GM23338 (cell line): ENCODE data around the gene PROX2. TPM values are rescaled to one million over a fixed set of nuclear protein-coding genes. Genes with fewer than 3 reads are reported as not detected.

Source experiments
- ATAC-seq: fragments of 200-7000 bp; cut with Tn5 transposase; 3 replicates; pipeline ENCODE4 v1.9.1; 2020
- DNase-seq: peaks from one replicate; pipeline ENCODE4 v3.0.0-alpha.2; 2015; ENCODE audit warnings: low spot score
- H2AFZ ChIP-seq: fragments of 200-600 bp; sonication (generic); 2 replicates; pipeline ENCODE4 v1.8.0; 2016; ENCODE audit warnings: antibody characterized with exemption, mild to moderate bottlenecking, moderate library complexity
- H3F3A ChIP-seq: fragments of 200-600 bp; sonication (generic); replicated peaks from 2 replicates; pipeline ENCODE4 v1.8.0; 2017; ENCODE audit warnings: antibody characterized with exemption, mixed run types, low read depth
- H3K27ac ChIP-seq: fragments of 200-600 bp; sonication (generic); 2 replicates; pipeline ENCODE4 v1.6.1; 2016; ENCODE audit warnings: low read depth
- H3K27me3 ChIP-seq: fragments of 200-600 bp; sonication (generic); 2 replicates; pipeline ENCODE4 v1.8.0; 2016; ENCODE audit warnings: mild to moderate bottlenecking, mixed run types, moderate library complexity; ENCODE audit not compliant: insufficient read depth
- H3K36me3 ChIP-seq: fragments of 200-600 bp; sonication (generic); 2 replicates; pipeline ENCODE4 v1.8.0; 2016; ENCODE audit warnings: mild to moderate bottlenecking; ENCODE audit not compliant: insufficient read depth
- H3K4me1 ChIP-seq: fragments of 200-600 bp; sonication (generic); 2 replicates; pipeline ENCODE4 v1.8.0; 2016; ENCODE audit warnings: mild to moderate bottlenecking, moderate library complexity; ENCODE audit not compliant: insufficient read depth
- H3K4me2 ChIP-seq: fragments of 200-600 bp; sonication (generic); 2 replicates; pipeline ENCODE4 v1.7.1; 2017; ENCODE audit warnings: mixed run types
- H3K4me3 ChIP-seq: fragments of 200-600 bp; sonication (generic); 2 replicates; pipeline ENCODE4 v1.6.1; 2016; ENCODE audit warnings: mixed run types
- H3K79me2 ChIP-seq: fragments of 200-600 bp; sonication (generic); replicated peaks from 2 replicates; pipeline ENCODE4 v1.8.0; 2017; ENCODE audit warnings: mild to moderate bottlenecking; ENCODE audit not compliant: insufficient read depth
- H3K9me2 ChIP-seq: fragments of 200-600 bp; sonication (generic); 2 replicates; pipeline ENCODE4 v1.8.0; 2017; ENCODE audit not compliant: insufficient read depth
- H4K20me1 ChIP-seq: fragments of 200-600 bp; sonication (generic); replicated peaks from 2 replicates; pipeline ENCODE4 v1.8.0; 2017; ENCODE audit warnings: mild to moderate bottlenecking; ENCODE audit not compliant: insufficient read depth
- H3K27ac Mint-ChIP-seq: 2 replicates; pipeline ENCODE4 v1.8.0; 2020; ENCODE audit warnings: inconsistent platforms, mild to moderate bottlenecking, moderate library complexity, mixed read lengths
- H3K27me3 Mint-ChIP-seq: 3 replicates; pipeline ENCODE4 v1.8.0; 2022; ENCODE audit warnings: low read depth, mild to moderate bottlenecking, moderate library complexity, mixed read lengths, inconsistent platforms; ENCODE audit not compliant: insufficient read depth, poor library complexity
- H3K36me3 Mint-ChIP-seq: 3 replicates; pipeline ENCODE4 v1.8.0; 2021; ENCODE audit warnings: low read depth, mild to moderate bottlenecking, inconsistent platforms, moderate library complexity, mixed read lengths
- H3K4me1 Mint-ChIP-seq: 3 replicates; pipeline ENCODE4 v1.8.0; 2020; ENCODE audit warnings: mild to moderate bottlenecking, inconsistent platforms, mixed read lengths
- H3K4me3 Mint-ChIP-seq: 3 replicates; pipeline ENCODE4 v1.8.0; 2021; ENCODE audit warnings: moderate library complexity, mild to moderate bottlenecking, inconsistent platforms, mixed read lengths
- H3K9me3 Mint-ChIP-seq: 3 replicates; pipeline ENCODE4 v1.8.0; 2020; ENCODE audit warnings: moderate library complexity, mild to moderate bottlenecking, inconsistent platforms, mixed read lengths
- EZH2 ChIP-seq: fragments of 200-600 bp; sonication (generic); IDR thresholded peaks from one replicate; pipeline ENCODE4 v1.8.0; 2017; ENCODE audit warnings: antibody characterized with exemption, mild to moderate bottlenecking, low read depth; ENCODE audit not compliant: unreplicated experiment
- EZH2phosphoT487 ChIP-seq: fragments of 200-600 bp; sonication (generic); IDR thresholded peaks from one replicate; pipeline ENCODE4 v1.8.1; 2018; ENCODE audit warnings: antibody characterized with exemption; ENCODE audit not compliant: unreplicated experiment
- JUNB ChIP-seq: IDR thresholded peaks from one replicate; pipeline ENCODE4 v1.6.1; 2016; ENCODE audit warnings: antibody characterized with exemption; ENCODE audit not compliant: unreplicated experiment
- ZNF114 ChIP-seq: fragments of 250-450 bp; sonication (Bioruptor Pico); IDR thresholded peaks from 2 replicates; pipeline ENCODE4 v1.5.0; 2020; ENCODE audit warnings: mild to moderate bottlenecking, moderate library complexity
- ZNF331 ChIP-seq: fragments of 250-450 bp; sonication (Bioruptor Pico); IDR thresholded peaks from 2 replicates; pipeline ENCODE4 v1.5.0; 2020; ENCODE audit warnings: low read depth, mild to moderate bottlenecking, moderate library complexity
- polyA plus RNA-seq: library from polyadenylated mRNA; unstranded; fragments of >200 nt; fragmentation: Nextera tagmentation; extraction: Ambion mirVana; gene quantifications from 2 replicates; pipeline ENCODE4 v1.2.1, GENCODE V29; 2016
- total RNA-seq: library from RNA; depleted of rRNA; stranded (reverse); fragments of >200 nt; shearing (Covaris generic); gene quantifications from 2 replicates; pipeline ENCODE4 v1.2.3, GENCODE V29; 2014
- TF ChIP-seq, protein P1 (sequence below), 2 experiments: fragments of 200-600 bp in 1 of 2; sonication (generic) in 1 of 2; conservative IDR thresholded peaks; 2 replicates each; pipeline versions ENCODE4 v1.5.1 to v1.6.1; 2016 to 2017; ENCODE audit warnings: antibody characterized with exemption in 2 of 2, low read depth in 2 of 2, mild to moderate bottlenecking in 2 of 2, moderate library complexity in 1 of 2
- TF ChIP-seq, protein P2 (sequence below): IDR thresholded peaks from 2 replicates; pipeline ENCODE4 v1.6.1; 2016; ENCODE audit warnings: antibody characterized with exemption

Gene PROX2
- total and polyA plus RNA-seq, 2 experiments from 2014 or later = 0.06 TPM; not detected in 1

- Histone ChIP-seq H3K4me3 (no peak overlapping the region), H3K9me2 (no peaks in the 10 kb centered on the region), H3K79me2 (no peaks in the 10 kb centered on the region), H3K4me1 (peaks cover 6% of the 10 kb centered on the region; the same call in 1 of the 2 replicates), H2AFZ (no peak overlapping the region), H3F3A (no peaks in the 10 kb centered on the region), H3K27ac (no peak overlapping the region), H4K20me1 (no peaks in the 10 kb centered on the region), H3K36me3 (no peaks in the 10 kb centered on the region), H3K27me3 (no peaks in the 10 kb centered on the region), H3K4me2 (no peak overlapping the region)
- Mint-ChIP-seq H3K27me3 (peaks cover 3% of the 10 kb centered on the region), H3K27ac (no peak overlapping the region), H3K4me3 (no peak overlapping the region), H3K9me3 (no peaks in the 10 kb centered on the region), H3K36me3 (peaks cover 5% of the 10 kb centered on the region; the same call in 1 of the 3 replicates), H3K4me1 (peaks cover 7% of the 10 kb centered on the region)
- DNase-seq = no peak
- no peak for ATAC-seq
- no peak for TF ChIP-seq EZH2
These were observed 43.6 kb upstream of the PROX2 start for GRCh38 chr14:74919421-74920165.

- DNase-seq (no peak), ATAC-seq (no peak)
- H3K27ac ChIP-seq = no peak overlapping the region
- peaks cover 5% of the 10 kb centered on the region; the same call in 1 of the 3 replicates for H3K36me3 Mint-ChIP-seq
- H3F3A ChIP-seq = no peaks in the 10 kb centered on the region
- H3K27me3 ChIP-seq = no peaks in the 10 kb centered on the region
- no peaks in the 10 kb centered on the region for H3K79me2 ChIP-seq
- H2AFZ ChIP-seq = no peak overlapping the region
- no peak overlapping the region for H3K27ac Mint-ChIP-seq
- no peak overlapping the region for H3K4me2 ChIP-seq
- H3K36me3 ChIP-seq = no peaks in the 10 kb centered on the region
- H3K4me1 ChIP-seq = peaks cover 3% of the 10 kb centered on the region; the same call in 1 of the 2 replicates
- H4K20me1 ChIP-seq = 0 out of 2 replicates have a peak, but pooled peaks cover 4% of the 10 kb centered on the region
- TF ChIP-seq ZNF114 (CRISPR knock-in tag) (no peak), EZH2phosphoT487 (no peak), JUNB (no peak), ZNF331 (CRISPR knock-in tag) (no peak)
- TF ChIP-seq, protein P1, sequence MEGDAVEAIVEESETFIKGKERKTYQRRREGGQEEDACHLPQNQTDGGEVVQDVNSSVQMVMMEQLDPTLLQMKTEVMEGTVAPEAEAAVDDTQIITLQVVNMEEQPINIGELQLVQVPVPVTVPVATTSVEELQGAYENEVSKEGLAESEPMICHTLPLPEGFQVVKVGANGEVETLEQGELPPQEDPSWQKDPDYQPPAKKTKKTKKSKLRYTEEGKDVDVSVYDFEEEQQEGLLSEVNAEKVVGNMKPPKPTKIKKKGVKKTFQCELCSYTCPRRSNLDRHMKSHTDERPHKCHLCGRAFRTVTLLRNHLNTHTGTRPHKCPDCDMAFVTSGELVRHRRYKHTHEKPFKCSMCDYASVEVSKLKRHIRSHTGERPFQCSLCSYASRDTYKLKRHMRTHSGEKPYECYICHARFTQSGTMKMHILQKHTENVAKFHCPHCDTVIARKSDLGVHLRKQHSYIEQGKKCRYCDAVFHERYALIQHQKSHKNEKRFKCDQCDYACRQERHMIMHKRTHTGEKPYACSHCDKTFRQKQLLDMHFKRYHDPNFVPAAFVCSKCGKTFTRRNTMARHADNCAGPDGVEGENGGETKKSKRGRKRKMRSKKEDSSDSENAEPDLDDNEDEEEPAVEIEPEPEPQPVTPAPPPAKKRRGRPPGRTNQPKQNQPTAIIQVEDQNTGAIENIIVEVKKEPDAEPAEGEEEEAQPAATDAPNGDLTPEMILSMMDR (conservative IDR thresholded peaks at IDR 0.05; ENCODE audit: low read depth in 2 of 2) = no peak
- TF ChIP-seq, protein P2, sequence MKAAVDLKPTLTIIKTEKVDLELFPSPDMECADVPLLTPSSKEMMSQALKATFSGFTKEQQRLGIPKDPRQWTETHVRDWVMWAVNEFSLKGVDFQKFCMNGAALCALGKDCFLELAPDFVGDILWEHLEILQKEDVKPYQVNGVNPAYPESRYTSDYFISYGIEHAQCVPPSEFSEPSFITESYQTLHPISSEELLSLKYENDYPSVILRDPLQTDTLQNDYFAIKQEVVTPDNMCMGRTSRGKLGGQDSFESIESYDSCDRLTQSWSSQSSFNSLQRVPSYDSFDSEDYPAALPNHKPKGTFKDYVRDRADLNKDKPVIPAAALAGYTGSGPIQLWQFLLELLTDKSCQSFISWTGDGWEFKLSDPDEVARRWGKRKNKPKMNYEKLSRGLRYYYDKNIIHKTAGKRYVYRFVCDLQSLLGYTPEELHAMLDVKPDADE = no peak
- no peaks in the 10 kb centered on the region for H3K27me3 Mint-ChIP-seq
- H3K9me3 Mint-ChIP-seq = no peaks in the 10 kb centered on the region
- H3K4me3 Mint-ChIP-seq = no peak overlapping the region
- peaks cover 7% of the 10 kb centered on the region; the same call in 2 of the 3 replicates for H3K4me1 Mint-ChIP-seq
- no peaks in the 10 kb centered on the region for H3K9me2 ChIP-seq
- H3K4me3 ChIP-seq = no peak overlapping the region
These were observed 42.4 kb upstream of the PROX2 start for GRCh38 chr14:74918380-74918779.
